GM19240 (cell line): ENCODE data around the gene PPP1R12B.
"Not testable (repeated sequence)": the region's sequence is repeated elsewhere in the genome, so short reads cannot be mapped to it uniquely, and the experiment has no call there.

ENCODE experiments used
- DNase-seq: peaks from one replicate; pipeline ENCODE4 v3.0.0; 2011; ENCODE audit warnings: low spot score; ENCODE audit not compliant: insufficient read length

Gene PPP1R12B

DNA sequence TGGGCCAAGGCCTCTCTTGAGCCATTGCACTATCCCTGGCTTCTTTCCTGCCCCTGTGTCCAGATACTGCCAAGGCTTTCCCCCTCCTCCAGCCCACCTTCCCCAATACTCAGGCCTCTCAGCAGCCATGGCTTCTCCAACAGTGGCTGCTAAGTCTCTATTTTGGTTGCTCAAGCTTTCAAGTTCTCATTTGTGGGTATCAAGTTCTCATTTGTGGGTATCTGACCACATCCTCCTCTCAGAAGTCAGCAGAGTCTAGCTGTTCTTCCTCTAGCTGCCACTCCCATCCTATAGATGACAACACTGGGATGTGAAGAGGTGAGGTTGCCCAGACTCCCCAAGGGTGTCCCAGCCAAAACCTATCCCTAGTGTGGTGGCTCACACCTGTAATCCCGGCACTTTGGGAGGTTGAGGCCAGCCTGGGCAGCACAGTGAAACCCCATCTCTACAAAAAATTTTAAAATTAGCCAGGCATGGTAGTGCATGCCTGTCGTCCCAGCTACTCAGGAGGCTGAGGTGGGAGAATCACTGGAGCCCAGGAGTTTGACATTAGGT lies 280.8 kb downstream of the PPP1R12B start:
- not testable (repeated sequence) for DNase-seq

- DNase-seq, result not testable (repeated sequence)
Observed at GRCh38 chr1:202630096-202630495, 281.6 kb downstream of the PPP1R12B start.

GRCh38 chr1:202630541-202630940 lies 282.0 kb downstream of the PPP1R12B start:
- DNase-seq, result no peak

GRCh38 chr1:202631076-202631923 lies 282.8 kb downstream of the PPP1R12B start:
- DNase-seq, result no peak

- no peak for DNase-seq
Observed at GRCh38 chr1:202632241-202632640, 283.7 kb downstream of the PPP1R12B start.

DNA sequence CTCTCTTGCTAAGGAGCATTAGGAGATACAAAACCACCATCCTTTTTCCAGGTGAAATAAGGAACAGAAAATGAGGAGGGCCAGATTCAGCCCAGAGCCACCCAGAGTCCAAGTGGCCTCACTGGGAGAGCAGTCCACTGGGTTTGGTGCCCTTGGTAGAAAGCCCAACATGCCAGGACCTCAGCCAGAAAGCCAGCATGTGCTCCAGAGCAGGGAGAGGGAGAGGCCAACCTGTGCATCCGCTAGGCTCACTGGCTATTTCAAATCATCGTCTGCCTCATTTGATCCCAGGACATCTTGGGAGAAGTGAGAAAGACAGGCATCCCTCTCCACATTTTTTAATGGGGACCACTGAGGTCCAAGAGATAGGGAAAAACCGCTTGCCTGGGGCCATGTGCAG lies 287.7 kb downstream of the PPP1R12B start:
- not testable (repeated sequence) for DNase-seq

DNA sequence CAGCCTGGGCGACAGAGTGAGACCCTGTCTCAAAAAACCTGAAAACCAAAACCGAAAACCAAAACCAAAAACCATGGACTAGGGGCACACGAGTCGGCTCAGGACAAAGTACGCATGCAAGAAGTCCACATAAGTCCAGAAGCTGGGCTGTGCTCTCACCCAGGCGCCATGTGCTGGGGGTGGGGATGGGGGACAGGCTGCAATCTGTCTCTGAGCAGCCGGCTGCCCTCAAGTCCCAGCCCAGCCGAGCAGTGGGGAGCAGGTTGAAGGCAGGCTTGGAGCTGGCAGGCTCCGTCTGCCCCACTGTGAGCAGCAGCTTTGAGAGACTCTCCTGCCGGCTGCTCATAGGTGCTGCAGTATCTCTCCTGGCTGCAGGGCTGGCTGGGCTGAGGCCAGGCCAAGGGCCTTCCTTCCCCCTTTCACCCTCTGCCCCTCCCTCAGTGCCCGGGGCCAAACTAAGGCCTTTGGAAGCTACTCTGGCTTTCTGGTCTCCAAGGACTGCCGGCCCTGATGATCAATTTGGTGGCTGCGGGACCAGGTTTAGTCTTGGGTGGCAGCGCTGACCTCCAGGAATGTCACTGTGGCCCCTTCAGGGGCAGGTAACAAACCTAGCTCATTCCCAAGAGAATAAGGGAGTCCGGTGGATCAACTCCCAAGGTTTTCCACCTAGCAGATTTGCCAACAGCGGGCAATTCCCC lies 289.0 kb downstream of the PPP1R12B start:
- DNase-seq, result not testable (repeated sequence)

- no peak for DNase-seq
Observed at GRCh38 chr1:202638019-202638700, 289.7 kb downstream of the PPP1R12B start.

DNA sequence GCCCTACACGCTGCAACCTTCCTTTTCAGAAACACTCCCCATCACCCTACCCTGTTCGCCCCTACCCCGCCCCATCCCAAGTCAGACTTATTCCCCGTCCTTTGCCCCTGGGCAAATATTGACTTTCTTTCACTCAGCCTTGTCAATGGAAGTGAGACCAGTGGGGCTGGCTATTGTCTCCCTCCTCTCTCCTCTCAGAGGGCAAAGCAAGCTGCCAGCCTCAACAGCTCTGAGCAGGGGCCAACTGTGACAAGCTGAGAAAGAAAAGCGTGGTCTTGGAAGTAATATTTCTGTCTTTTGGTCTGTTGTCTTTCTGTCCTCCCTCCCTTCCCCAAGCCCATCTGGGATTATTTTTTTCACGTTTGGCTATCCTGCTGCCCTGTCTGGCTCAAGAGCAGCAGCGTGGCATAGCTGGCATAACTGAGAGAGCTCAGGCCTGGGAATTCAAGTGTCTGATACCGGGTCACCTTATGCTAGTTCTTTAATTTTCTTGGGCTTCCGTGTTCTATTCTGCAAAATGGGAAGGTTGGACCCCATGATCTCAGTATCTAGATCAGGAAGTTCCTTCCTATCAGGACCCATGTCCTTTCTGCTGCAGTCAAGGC lies 290.3 kb downstream of the PPP1R12B start:
- DNase-seq, result not testable (repeated sequence)

DNA sequence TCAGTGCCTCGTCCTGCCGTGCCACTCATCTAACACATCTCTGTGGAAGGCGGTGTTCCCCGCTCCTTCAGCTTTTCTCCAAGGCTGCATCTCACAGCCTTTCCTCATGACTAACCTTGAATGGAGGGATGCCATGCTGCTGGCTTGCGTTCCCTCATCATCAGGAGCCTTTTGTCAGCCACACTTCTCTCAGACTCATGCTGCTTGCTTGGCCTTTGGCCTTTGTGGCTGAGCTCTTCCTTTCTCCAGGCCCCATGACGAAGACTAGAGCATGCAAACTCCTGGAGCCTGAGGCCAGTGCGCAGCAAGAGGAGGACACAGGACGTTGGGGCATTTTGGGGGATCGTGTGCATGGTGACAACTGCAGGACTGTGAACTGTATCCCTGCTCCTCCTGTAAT lies 291.0 kb downstream of the PPP1R12B start:
- no peak for DNase-seq

DNA sequence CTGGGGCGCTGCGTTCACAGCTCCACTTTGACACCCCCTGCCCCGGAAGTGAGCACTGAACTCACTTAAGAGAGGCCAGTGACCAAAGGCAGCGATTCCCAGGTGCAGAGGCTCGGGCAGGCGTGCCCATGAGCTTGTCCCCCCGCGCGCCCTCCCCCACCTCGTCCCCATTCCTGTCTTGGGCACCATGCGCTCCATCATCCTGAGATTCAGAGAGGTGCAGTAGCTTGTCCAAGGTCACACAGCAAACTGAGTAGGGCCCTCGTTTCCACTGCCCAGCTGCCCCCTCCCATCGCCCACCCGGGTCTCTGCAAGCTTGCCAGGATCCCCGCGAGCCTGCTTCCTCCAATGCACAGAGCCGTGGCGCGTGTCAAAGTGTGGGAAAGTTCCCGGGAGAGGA lies 293.7 kb downstream of the PPP1R12B start:
- no peak for DNase-seq
